Measurements from ENCODE around the gene PRKN.

PRKN gene

DNA sequence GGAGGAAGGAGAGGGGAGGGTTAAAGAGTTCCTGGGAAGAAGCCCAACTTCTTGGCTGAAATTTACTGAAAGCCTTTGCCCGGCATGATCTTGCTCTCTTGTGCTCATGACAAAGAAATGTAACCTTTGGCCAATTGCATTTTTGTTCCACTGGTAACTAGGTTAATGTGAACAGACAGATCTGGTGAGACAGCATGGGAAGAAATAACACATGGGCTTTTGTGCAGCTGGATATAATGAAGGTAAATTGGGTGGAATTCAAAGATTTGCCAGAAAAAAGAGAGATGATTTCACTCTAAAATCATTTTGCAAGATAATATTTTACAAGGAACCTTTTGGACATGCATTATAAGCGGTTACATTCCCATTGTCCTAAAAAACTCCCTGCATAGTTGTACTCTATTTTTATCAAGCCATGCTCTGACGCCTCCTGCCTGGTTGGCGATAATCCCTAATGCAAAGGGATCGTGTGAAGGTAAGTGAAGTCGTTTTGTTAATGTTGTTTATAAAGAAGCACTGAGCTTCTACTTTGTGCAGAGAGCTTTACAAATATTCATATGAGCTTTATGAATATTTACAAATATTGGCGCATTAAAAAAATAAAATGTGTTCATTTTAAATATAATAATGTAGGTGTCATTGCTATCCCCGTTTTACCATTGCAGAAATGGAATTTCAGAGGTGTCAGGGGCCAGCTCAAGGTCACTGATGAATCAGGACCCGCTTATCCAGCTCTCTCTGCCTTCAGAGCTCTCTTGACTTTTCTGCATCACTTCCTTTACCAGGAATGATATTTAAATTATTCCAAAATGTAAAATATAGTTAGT lies 1292.4 kb downstream of the PRKN start:
- ATAC-seq, result peak; percentile 92

DNA sequence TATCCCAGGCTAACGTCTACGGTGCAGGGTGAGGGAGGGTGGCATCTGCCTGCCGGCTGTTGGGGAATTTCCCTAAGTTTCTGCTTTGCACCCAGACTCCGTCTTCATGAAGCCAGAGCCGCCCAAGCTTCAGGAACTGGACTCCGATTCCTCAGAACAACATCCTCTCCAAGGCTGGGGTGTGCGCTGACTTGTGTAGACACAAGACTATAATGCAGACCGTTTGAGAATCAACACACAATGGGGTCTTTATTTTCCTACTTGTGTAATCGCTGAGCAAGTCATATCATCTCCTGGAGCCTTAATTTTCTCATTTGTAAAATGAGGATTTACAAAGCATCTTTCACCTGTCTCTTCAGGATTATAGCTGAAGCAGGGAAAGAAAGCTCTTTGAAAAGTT lies 1293.2 kb downstream of the PRKN start:
- ATAC-seq, result peak; percentile 7; the same call in 2 of the 3 replicates
- TF ChIP-seq ARNTL (CRISPR knock-in tag; IDR thresholded peaks at IDR 0.05; ENCODE audit: borderline replicate concordance, low read depth) (no peak), ZFP3 (CRISPR knock-in tag; IDR thresholded peaks at IDR 0.05) (peak; percentile 36; the same call in 1 of the 2 replicates)

More for the DNA sequence above, 1292.4 kb downstream of the PRKN start:
- no peak for TF ChIP-seq ZNF70 (CRISPR knock-in tag; IDR thresholded peaks at IDR 0.05)
- TF ChIP-seq ARNTL (CRISPR knock-in tag; IDR thresholded peaks at IDR 0.05; ENCODE audit: borderline replicate concordance, low read depth), result no peak
- peak; percentile 64; the same call in 1 of the 2 replicates for TF ChIP-seq SNAI2 (CRISPR knock-in tag; IDR thresholded peaks at IDR 0.05)
- peak; percentile 86 for TF ChIP-seq POU6F1 (CRISPR knock-in tag; IDR thresholded peaks at IDR 0.05; ENCODE audit: borderline replicate concordance, low read depth)
- no peak for TF ChIP-seq PPARA (CRISPR knock-in tag; IDR thresholded peaks at IDR 0.05; ENCODE audit: borderline replicate concordance)
- TF ChIP-seq ZC3H10 (CRISPR knock-in tag; IDR thresholded peaks at IDR 0.05), result no peak
- TF ChIP-seq, protein P1, sequence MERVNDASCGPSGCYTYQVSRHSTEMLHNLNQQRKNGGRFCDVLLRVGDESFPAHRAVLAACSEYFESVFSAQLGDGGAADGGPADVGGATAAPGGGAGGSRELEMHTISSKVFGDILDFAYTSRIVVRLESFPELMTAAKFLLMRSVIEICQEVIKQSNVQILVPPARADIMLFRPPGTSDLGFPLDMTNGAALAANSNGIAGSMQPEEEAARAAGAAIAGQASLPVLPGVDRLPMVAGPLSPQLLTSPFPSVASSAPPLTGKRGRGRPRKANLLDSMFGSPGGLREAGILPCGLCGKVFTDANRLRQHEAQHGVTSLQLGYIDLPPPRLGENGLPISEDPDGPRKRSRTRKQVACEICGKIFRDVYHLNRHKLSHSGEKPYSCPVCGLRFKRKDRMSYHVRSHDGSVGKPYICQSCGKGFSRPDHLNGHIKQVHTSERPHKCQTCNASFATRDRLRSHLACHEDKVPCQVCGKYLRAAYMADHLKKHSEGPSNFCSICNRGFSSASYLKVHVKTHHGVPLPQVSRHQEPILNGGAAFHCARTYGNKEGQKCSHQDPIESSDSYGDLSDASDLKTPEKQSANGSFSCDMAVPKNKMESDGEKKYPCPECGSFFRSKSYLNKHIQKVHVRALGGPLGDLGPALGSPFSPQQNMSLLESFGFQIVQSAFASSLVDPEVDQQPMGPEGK (CRISPR knock-in tag; IDR thresholded peaks at IDR 0.05; ENCODE audit: borderline replicate concordance), result peak; percentile 65; the same call in 1 of the 2 replicates
- peak; percentile 23; the same call in 1 of the 2 replicates for TF ChIP-seq TCF4 (CRISPR knock-in tag; IDR thresholded peaks at IDR 0.05; ENCODE audit: borderline replicate concordance)
- no peak for TF ChIP-seq ZNF8 (CRISPR knock-in tag; IDR thresholded peaks at IDR 0.05)
- TF ChIP-seq GLIS3 (CRISPR knock-in tag; IDR thresholded peaks at IDR 0.05), result no peak; the same call in 1 of the 2 replicates
- no peak for TF ChIP-seq RARB (CRISPR knock-in tag; IDR thresholded peaks at IDR 0.05)
- TF ChIP-seq ESRRG (CRISPR knock-in tag; IDR thresholded peaks at IDR 0.05), result no peak
- no peak for TF ChIP-seq ZFP30 (CRISPR knock-in tag; IDR thresholded peaks at IDR 0.05)
- no peak for TF ChIP-seq ZFP3 (CRISPR knock-in tag; IDR thresholded peaks at IDR 0.05)
- TF ChIP-seq, protein P2, sequence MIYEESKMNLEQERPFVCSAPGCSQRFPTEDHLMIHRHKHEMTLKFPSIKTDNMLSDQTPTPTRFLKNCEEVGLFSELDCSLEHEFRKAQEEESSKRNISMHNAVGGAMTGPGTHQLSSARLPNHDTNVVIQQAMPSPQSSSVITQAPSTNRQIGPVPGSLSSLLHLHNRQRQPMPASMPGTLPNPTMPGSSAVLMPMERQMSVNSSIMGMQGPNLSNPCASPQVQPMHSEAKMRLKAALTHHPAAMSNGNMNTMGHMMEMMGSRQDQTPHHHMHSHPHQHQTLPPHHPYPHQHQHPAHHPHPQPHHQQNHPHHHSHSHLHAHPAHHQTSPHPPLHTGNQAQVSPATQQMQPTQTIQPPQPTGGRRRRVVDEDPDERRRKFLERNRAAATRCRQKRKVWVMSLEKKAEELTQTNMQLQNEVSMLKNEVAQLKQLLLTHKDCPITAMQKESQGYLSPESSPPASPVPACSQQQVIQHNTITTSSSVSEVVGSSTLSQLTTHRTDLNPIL (CRISPR knock-in tag; IDR thresholded peaks at IDR 0.05; ENCODE audit: low read depth), result peak; percentile 94; the same call in 1 of the 2 replicates
- TF ChIP-seq OSR1 (CRISPR knock-in tag; IDR thresholded peaks at IDR 0.05), result no peak
- peak; percentile 14; the same call in 1 of the 2 replicates for TF ChIP-seq CSDC2 (CRISPR knock-in tag; IDR thresholded peaks at IDR 0.05)
- no peak for TF ChIP-seq TSHZ2 (CRISPR knock-in tag; IDR thresholded peaks at IDR 0.05)
- TF ChIP-seq TOX (CRISPR knock-in tag; IDR thresholded peaks at IDR 0.05; ENCODE audit: borderline replicate concordance), result no peak
- peak; percentile 91 for TF ChIP-seq ISL1 (CRISPR knock-in tag; IDR thresholded peaks at IDR 0.05)
- TF ChIP-seq BACH2 (CRISPR knock-in tag; IDR thresholded peaks at IDR 0.05; ENCODE audit: borderline replicate concordance), result no peak
- TF ChIP-seq, protein P3, sequence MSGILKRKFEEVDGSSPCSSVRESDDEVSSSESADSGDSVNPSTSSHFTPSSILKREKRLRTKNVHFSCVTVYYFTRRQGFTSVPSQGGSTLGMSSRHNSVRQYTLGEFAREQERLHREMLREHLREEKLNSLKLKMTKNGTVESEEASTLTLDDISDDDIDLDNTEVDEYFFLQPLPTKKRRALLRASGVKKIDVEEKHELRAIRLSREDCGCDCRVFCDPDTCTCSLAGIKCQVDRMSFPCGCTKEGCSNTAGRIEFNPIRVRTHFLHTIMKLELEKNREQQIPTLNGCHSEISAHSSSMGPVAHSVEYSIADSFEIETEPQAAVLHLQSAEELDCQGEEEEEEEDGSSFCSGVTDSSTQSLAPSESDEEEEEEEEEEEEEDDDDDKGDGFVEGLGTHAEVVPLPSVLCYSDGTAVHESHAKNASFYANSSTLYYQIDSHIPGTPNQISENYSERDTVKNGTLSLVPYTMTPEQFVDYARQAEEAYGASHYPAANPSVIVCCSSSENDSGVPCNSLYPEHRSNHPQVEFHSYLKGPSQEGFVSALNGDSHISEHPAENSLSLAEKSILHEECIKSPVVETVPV (CRISPR knock-in tag; IDR thresholded peaks at IDR 0.05), result no peak
- TF ChIP-seq ZNF565 (CRISPR knock-in tag; conservative IDR thresholded peaks at IDR 0.05; ENCODE audit: low read depth), result no peak

Data from SK-N-SH treated with all-trans-retinoic acid at 6 μM for 48 hours (cell line).